Hypothalamus (tissue), 51 donors: ENCODE data around the gene TYK2.
"Not testable (repeated sequence)": the region's sequence is repeated elsewhere in the genome, so short reads cannot be mapped to it uniquely, and the experiment has no call there.

Experiments
- DNase-seq, 51 donors: peaks; one replicate each; lab custom pipeline; 2025; lab: John Stamatoyannopoulos, UW

The TYK2 gene

GRCh38 chr19:10380313-10381102 lies at the start of gene TYK2:
Gene TYK2 (minus strand): TSS chr19:10380572. CDS start chr19:10378406, 2,166 bp downstream.
- peak; percentile 87 to 100 (median 96) for DNase-seq

GRCh38 chr19:10428996-10429381 lies 48.6 kb upstream of the TYK2 start:
- no peak for DNase-seq

GRCh38 chr19:10427169-10427568 lies 46.8 kb upstream of the TYK2 start:
- DNase-seq, result no peak

- peak in 44 of 51 donors; percentile 5 to 79 (median 40) for DNase-seq
These were observed 43.8 kb upstream of the TYK2 start for GRCh38 chr19:10424011-10424637.

GRCh38 chr19:10422846-10423245 lies 42.5 kb upstream of the TYK2 start:
- DNase-seq, result no peak

- no peak for DNase-seq
These were observed 41.7 kb upstream of the TYK2 start for GRCh38 chr19:10422046-10422461.

- no peak for DNase-seq
These were observed 41.1 kb upstream of the TYK2 start for GRCh38 chr19:10421240-10422045.

- peak in 1 of 51 donors; percentile 15 for DNase-seq
These were observed 40.3 kb upstream of the TYK2 start, which contains the start of gene PDE4A for GRCh38 chr19:10420444-10421239. Gene PDE4A (plus strand): TSS chr19:10420538. CDS start chr19:10420765, 227 bp downstream.

GRCh38 chr19:10419646-10420443 lies 39.5 kb upstream of the TYK2 start:
- peak in 15 of 51 donors; percentile 9 to 78 (median 29) for DNase-seq

GRCh38 chr19:10419200-10419645 lies 38.9 kb upstream of the TYK2 start:
- peak in 6 of 51 donors; percentile 15 to 71 (median 39) for DNase-seq

- peak in 1 of 51 donors; percentile 36 for DNase-seq
These were observed 38.3 kb upstream of the TYK2 start for GRCh38 chr19:10418485-10419199.

GRCh38 chr19:10418235-10418484 lies 37.8 kb upstream of the TYK2 start:
- DNase-seq, result peak in 1 of 51 donors; percentile 35

GRCh38 chr19:10417541-10418234 lies 37.3 kb upstream of the TYK2 start:
- peak in 1 of 51 donors; percentile 15 for DNase-seq

GRCh38 chr19:10416380-10417257 lies 36.2 kb upstream of the TYK2 start:
- peak in 44 of 51 donors; percentile 11 to 82 (median 59) for DNase-seq

GRCh38 chr19:10416083-10416379 lies 35.7 kb upstream of the TYK2 start:
- no peak for DNase-seq

- DNase-seq, result no peak
These were observed 32.0 kb upstream of the TYK2 start for GRCh38 chr19:10412257-10412977.

- DNase-seq, result not testable (repeated sequence)
These were observed 30.9 kb upstream of the TYK2 start for GRCh38 chr19:10411224-10411623.
